ENCODE results near the gene SLC16A8. TPM values are rescaled to one million over a fixed set of nuclear protein-coding genes. Genes with fewer than 3 reads are reported as not detected.

Gene SLC16A8
- total RNA-seq, 1 experiment from 2014 or later: not detected

DNA sequence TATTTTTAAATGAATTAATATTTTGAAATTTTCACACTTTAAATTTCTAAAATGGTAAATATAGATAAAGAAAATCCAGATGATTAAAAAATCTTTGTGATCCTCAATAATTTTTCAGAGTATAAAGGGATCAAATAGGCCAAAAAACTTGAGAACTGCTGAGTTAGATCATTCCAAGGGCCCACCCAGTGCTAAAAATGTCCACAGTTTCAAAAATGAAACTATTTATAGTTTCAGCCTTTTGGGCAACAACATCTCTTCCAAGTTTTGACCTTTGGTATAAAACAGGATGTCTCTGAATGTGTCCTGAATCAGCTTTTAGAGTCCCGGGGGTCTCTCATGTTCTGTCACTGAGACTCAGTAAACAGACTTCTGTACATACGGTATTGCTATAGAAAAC is 47.4 kb upstream of the SLC16A8 start:
- Mint-ChIP-seq H3K4me1 (ENCODE audit: insufficient read depth, unreplicated experiment) (peaks cover 13% of the 10 kb centered on the region), H3K27me3 (ENCODE audit: insufficient read depth, unreplicated experiment) (no peaks in the 10 kb centered on the region), H3K36me3 (ENCODE audit: insufficient read depth, unreplicated experiment) (peaks cover 8% of the 10 kb centered on the region), H3K4me3 (ENCODE audit: unreplicated experiment) (no peak overlapping the region), H3K9me3 (ENCODE audit: unreplicated experiment) (no peaks in the 10 kb centered on the region), H3K27ac (ENCODE audit: low read depth, unreplicated experiment) (no peak overlapping the region)
- ChIA-PET CTCF (interaction anchor here (1.3 kb wide), 1 partner anchor 13 kb away, joined by 3 read pairs; no protein-coding TSS in a partner anchor), POLR2A (no interaction called here)
- BruUV-seq (replicated peaks): no TSS peak
- TF ChIP-seq, protein P1, sequence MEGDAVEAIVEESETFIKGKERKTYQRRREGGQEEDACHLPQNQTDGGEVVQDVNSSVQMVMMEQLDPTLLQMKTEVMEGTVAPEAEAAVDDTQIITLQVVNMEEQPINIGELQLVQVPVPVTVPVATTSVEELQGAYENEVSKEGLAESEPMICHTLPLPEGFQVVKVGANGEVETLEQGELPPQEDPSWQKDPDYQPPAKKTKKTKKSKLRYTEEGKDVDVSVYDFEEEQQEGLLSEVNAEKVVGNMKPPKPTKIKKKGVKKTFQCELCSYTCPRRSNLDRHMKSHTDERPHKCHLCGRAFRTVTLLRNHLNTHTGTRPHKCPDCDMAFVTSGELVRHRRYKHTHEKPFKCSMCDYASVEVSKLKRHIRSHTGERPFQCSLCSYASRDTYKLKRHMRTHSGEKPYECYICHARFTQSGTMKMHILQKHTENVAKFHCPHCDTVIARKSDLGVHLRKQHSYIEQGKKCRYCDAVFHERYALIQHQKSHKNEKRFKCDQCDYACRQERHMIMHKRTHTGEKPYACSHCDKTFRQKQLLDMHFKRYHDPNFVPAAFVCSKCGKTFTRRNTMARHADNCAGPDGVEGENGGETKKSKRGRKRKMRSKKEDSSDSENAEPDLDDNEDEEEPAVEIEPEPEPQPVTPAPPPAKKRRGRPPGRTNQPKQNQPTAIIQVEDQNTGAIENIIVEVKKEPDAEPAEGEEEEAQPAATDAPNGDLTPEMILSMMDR (IDR thresholded peaks at IDR 0.05; ENCODE audit: unreplicated experiment): no peak
- no peak for DNase-seq (ENCODE audit: unreplicated experiment)
- intact Hi-C loops (cut with micrococcal nuclease): no loop called here

DNA sequence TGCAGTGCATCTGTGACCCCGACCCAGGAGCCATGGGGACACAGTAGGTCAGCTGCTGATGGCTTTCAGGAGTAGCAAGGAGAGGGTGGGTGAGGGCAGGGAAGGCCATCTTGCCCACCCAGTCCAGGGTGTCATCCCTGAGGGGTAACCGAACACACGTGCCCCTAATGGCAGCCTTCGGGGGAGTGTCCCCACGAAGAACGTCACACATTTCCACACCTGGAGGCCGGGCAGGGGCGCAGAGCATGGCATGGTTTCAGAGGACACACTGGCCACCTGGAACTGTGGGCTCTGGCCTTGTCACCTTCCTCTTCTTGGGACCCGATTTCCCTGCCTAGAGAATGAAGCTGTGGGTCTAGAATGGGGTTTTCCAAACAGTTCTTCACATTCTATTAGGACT is 45.9 kb upstream of the SLC16A8 start:
- ChIA-PET CTCF (interaction anchor here (0.7 to 1.0 kb wide), 3 partner anchors 93 to 166 kb away, joined by 3 to 4 read pairs (median 3); no protein-coding TSS in a partner anchor), POLR2A (no interaction called here)
- no TSS peak for BruUV-seq (replicated peaks)

DNA sequence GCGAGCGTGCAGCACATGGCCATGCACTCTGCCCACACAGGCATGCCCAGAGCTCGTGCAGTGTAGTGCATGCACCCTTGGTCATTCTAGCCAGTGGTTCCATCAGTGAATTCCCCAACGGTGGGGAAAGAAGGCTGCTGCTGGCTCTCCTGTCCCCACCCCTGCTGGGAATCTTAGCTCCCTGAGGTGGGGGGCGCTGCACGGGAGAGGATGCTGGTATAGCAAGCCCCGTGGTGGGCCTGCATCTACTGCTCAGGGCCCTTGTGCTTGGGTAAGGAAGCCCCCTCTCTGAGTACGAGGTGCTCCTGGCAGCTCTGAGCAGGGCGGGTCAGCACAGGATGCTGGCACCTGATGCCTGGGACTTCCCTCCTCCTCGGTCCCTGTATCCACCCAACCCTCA is 45.0 kb upstream of the SLC16A8 start:
- no peaks in the 10 kb centered on the region for H3K9me3 Mint-ChIP-seq (ENCODE audit: unreplicated experiment)
- no peaks in the 10 kb centered on the region for H3K27me3 Mint-ChIP-seq (ENCODE audit: insufficient read depth, unreplicated experiment)
- CTCF ChIA-PET: interaction anchor here (1.1 kb wide), 1 partner anchor 15 kb away, joined by 5 read pairs; no protein-coding TSS in a partner anchor
- POLR2A ChIA-PET: no interaction called here
- intact Hi-C loops (cut with micrococcal nuclease): no loop called here
- no peak overlapping the region for H3K27ac Mint-ChIP-seq (ENCODE audit: low read depth, unreplicated experiment)
- H3K36me3 Mint-ChIP-seq (ENCODE audit: insufficient read depth, unreplicated experiment): peaks cover 15% of the 10 kb centered on the region
- BruUV-seq (replicated peaks): no TSS peak
- H3K4me1 Mint-ChIP-seq (ENCODE audit: insufficient read depth, unreplicated experiment): peaks cover 6% of the 10 kb centered on the region
- TF ChIP-seq, protein P1 (IDR thresholded peaks at IDR 0.05; ENCODE audit: unreplicated experiment): no peak
- no peak overlapping the region for H3K4me3 Mint-ChIP-seq (ENCODE audit: unreplicated experiment)
- no peak for DNase-seq (ENCODE audit: unreplicated experiment)

More for the DNA sequence above, 45.9 kb upstream of the SLC16A8 start:
- no peaks in the 10 kb centered on the region for H3K9me3 Mint-ChIP-seq (ENCODE audit: unreplicated experiment)
- intact Hi-C loops (cut with micrococcal nuclease): no loop called here
- H3K36me3 Mint-ChIP-seq (ENCODE audit: insufficient read depth, unreplicated experiment): peaks cover 14% of the 10 kb centered on the region
- no peak overlapping the region for H3K4me3 Mint-ChIP-seq (ENCODE audit: unreplicated experiment)
- TF ChIP-seq, protein P1 (IDR thresholded peaks at IDR 0.05; ENCODE audit: unreplicated experiment): no peak
- no peak overlapping the region for H3K27ac Mint-ChIP-seq (ENCODE audit: low read depth, unreplicated experiment)
- H3K4me1 Mint-ChIP-seq (ENCODE audit: insufficient read depth, unreplicated experiment): no peaks in the 10 kb centered on the region
- no peak for DNase-seq (ENCODE audit: unreplicated experiment)
- H3K27me3 Mint-ChIP-seq (ENCODE audit: insufficient read depth, unreplicated experiment): no peaks in the 10 kb centered on the region

DNA sequence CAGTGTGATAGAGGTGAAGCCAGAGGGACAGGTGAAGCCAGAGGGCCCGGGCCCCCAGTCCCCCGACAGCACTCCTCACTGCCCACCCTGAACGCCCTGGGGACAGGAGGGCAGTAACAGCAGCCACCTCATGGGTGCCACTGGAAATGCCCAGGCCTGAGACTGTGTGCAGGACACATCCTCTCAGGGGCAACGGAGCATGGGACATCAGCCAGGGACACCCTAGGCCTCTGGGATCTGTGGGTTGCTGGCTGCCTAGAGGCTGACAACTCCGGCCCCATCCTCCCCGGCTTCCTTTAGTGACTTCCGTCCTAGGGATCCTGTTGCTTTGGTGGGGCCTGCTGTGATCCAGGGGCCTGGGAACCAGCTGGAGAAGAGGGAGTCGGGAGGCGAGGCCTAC is 43.9 kb upstream of the SLC16A8 start:
- Mint-ChIP-seq H3K9me3 (ENCODE audit: unreplicated experiment) (no peaks in the 10 kb centered on the region), H3K4me3 (ENCODE audit: unreplicated experiment) (no peak overlapping the region), H3K36me3 (ENCODE audit: insufficient read depth, unreplicated experiment) (peaks cover 15% of the 10 kb centered on the region), H3K27me3 (ENCODE audit: insufficient read depth, unreplicated experiment) (no peaks in the 10 kb centered on the region), H3K27ac (ENCODE audit: low read depth, unreplicated experiment) (no peak overlapping the region), H3K4me1 (ENCODE audit: insufficient read depth, unreplicated experiment) (peaks cover 6% of the 10 kb centered on the region)
- no TSS peak for BruUV-seq (replicated peaks)
- DNase-seq (ENCODE audit: unreplicated experiment): no peak
- intact Hi-C loops (cut with micrococcal nuclease): no loop called here
- ChIA-PET POLR2A (no interaction called here), CTCF (interaction anchor here (1.1 kb wide), 1 partner anchor 13 kb away, joined by 5 read pairs; no protein-coding TSS in a partner anchor)
- TF ChIP-seq, protein P1 (IDR thresholded peaks at IDR 0.05; ENCODE audit: unreplicated experiment): no peak

Measured in MCF 10A (cell line).